GM18870 (cell line): ENCODE results near the gene KCNN3.

Source experiments
- ATAC-seq: cut with Tn5 transposase; IDR thresholded peaks from one replicate; pipeline ENCODE4 v1.9.1; 2021; ENCODE audit warnings: moderate library complexity; ENCODE audit not compliant: unreplicated experiment

The KCNN3 gene

DNA sequence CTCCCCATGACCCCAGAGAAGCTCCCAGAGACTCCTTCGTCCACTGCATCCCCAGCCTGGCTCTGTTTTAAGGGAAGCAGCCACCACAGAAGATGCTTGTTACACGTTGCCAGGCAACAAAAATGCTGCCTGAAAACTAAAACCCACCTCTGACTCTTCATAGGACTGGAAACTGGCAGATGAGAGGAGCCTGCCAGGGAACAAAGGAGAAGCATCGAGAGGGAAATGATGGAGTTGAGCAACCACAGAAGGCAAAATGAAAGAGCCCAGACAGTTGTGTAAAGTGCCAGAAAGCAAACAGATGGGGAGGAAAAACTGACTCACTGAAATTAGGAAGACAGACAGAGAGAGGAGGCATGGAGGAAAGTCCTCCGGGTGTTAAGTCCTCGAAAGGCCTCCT, 118.4 kb downstream of the KCNN3 start:
- ATAC-seq, result no peak

DNA sequence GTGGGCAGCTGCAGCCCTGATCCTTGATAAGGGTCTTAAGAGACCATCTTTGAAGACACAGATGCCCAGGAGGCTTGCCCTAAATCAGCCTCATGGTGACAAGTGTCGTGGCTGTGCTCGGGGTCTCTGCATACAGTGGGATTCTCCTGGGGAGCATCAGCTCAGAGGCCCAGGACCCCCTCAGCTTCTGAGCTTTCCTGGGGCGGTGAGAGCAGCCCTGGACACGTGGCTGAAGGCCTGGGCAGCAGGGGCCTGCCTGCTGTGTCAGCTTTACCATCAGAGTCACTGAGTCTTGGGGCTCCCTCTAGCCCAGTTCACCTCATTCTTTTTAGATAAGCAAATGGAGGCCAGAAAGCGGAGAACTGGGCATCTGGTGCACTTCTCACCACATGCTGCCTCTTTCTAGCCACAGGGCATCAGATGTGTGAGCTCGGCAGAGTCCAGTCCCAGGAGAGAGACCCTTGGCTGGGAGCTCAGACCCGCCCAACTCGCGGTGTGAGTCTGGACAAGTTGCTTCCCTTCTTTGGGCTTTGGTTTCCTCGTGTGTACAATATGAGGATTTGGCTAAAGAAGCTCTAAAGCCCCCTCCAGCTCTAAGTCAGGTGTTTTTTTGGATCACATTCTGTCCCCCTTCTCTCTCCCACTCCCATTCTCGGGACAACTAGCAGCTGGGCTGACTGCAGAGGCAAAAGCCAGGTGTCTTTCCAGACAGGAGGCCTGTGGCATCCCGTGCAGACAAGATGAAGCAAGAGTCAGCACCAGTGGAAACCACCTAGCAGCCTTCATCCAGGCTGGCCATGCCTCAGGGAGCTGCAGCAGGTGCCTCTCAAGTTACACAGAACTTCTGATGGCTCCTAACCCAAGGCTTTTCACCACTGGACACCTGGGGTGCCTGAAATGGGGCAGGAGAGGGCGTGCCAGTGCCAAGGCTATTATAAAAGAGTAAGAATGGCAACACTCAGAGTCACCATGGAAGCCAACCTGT, 119.1 kb downstream of the KCNN3 start:
- ATAC-seq, result no peak

DNA sequence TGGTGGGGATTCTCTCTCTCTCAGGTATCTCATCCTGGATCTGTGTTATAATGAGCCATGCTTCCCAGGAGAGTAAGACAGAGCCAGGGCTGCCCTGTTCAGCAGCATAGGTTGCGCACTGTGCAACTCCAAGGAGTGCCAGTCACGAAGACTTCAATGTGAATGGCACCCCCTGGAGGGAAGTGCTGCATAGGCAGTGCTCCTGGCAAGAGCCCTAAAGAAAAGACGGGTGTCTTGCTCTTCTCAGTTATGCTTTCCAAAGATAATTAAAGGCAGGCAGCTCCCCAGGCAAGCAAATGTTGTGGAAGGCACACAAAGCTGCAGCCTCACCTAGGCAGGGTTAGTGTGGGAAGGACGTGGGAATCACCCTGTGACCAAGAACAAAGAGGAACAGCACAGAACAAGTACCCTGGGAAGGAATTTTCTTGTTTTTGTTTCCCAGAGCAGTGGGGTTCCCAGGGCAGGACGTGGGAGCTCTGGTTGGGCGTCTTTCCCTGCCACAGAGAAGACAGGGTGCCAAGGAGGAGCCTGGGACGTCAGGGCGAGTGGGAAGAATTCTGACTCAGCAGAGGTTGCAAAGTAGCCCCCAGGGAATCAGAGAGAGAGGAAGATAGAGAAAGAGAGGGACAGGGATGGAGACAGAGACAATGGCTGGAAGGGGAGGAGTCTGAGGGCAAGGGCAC, 120.9 kb downstream of the KCNN3 start:
- ATAC-seq, result no peak

DNA sequence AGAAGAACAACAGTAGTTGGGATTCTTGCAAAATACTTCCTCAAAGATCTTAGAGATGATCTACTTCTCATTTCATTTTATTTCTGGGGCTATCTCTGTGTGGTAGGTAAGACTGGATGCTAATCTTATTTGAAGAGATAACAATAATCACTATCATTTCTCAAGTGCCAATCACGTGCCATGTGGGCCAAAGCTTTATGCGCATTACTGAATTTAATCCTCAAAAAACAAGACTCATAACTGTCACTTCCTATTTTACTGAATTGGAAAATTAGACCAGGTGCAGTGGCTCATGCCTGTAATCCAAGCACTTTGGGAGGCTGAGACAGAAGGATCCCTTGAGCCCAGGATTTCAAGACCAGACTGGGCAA, 121.7 kb downstream of the KCNN3 start:
- no peak for ATAC-seq

DNA sequence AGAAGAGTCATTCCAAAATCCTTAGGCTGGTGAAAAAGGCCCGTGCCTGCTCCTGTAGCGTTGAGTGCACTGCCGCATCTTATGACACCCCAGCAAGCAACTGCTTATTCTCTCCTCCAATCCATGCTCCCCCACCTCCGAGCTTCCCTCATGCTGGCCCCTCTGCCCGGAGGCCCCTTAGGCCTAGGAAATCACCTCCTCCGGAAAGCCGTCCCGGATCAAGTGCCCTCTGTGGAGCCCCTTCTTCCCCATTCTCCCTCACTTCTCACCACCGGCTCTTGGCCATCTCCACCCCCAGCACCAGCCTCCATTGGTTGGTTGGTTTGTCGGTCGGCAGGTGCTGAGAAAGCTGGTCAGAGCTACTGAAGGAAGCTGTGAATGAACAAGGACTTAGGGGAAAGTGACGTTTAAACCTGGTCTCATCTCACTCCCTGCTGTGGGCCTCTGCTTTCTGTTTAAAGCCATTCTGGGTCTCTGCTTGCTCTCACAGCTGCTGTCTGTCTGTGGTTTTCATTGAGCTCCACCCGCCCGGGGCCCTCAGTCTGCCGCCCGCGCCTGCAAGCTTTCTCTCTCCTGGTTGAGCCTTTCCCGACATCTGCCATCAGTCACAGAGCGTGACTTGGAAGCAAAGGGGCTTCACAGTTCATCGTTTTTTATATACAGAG, 122.2 kb downstream of the KCNN3 start:
- peak; percentile 76 for ATAC-seq

DNA sequence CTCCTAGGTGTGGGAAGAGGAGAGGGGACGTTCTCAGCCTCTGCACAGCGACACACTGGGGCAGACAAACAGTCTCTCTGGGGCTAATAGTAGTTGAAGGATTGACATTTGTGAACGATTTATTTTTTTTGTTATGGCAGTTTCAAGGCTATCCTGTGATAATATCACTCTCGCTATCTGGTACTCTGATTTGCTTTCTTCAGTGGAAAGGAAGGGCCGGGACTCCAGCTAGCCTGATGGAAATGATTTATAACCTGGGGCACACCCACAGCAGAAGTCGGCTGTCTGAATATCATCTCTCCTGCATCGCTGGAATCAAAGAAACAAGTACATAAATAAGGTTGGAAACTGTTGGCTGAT, 122.7 kb downstream of the KCNN3 start:
- ATAC-seq, result no peak

DNA sequence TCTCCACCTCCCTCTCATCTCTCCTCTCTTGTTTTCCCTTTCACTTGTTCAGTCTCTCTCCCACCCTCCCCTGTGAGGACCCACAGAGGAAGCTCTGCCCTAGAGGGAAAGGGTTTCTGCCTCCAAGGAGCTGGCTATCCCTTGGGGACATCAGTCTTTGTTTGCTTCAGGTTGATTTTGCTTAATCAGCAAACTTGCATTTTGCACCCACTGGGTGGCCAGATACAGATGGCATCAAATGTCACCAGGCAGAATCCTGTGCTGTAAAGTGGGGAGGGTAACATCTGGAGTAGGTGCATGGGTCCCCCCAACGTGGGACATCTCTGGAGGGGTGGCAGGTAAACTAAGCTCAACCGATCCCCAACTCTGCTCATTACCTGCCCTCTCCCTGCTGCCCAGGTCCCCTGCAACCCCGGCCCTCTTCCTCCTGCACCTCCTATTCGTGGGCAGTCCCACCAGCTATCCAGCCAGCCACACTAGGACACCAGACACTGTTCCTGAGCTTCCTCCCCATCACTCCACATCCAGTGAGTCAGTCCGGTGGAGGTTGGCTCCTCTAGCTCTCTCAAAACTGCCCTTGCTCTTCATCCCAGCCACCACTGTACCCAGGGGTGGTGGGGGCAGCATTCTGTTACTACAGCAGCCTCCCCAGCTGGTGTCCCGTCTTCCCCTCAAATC, 123.3 kb downstream of the KCNN3 start:
- no peak for ATAC-seq

DNA sequence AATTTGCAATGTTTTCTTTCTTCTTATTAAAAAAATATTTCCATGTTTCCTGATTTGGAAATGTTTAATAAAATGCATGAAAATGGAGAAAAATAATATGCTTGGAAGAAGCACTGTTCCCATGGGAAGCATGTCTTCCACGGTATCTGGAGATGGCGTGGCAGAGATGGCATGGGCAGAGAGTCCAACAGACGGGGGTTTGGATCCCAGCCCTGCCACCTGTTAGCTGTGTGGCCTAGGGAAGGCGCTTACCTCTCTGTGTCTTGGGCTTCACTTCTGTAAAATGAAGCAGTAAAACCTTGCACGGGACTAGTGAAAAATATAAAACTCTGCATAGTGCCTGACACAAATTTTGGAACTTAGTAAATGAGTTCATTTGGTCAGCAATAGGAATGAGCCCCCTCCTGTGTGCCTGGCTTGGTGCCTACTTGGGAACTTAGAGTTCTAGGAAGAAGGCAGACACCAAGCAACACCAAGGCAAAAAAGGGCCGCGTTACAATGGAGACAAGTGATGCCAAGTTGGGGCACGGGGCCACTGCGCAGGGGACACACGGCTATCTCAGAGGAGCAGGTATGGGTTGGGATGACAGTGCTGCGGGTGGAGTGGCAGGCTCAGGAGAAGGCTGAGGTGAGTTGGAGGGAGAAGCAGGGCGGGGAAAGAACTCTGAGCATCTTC, 124.2 kb downstream of the KCNN3 start:
- no peak for ATAC-seq

DNA sequence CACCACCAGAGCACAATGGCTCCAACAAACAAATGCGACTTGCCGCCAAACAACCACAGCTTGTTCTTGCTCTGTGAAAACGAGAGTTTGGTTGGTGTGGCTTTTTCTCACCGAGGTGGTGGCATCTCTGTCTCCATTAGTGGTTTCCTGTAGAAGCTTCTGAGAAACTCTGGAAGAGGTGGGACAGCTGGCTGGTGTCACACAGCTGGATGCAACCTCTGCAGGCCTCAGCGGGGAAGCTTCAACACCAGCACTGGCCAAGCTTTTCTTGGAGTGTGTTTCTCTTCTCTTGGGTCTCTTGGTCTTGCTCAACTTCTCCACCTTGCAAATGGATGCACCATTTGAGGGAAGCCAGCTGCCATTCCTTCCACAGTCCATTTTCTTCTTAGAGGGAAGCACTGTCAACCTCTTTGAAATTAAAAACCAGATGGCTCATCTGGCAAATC, 124.8 kb downstream of the KCNN3 start:
- no peak for ATAC-seq

DNA sequence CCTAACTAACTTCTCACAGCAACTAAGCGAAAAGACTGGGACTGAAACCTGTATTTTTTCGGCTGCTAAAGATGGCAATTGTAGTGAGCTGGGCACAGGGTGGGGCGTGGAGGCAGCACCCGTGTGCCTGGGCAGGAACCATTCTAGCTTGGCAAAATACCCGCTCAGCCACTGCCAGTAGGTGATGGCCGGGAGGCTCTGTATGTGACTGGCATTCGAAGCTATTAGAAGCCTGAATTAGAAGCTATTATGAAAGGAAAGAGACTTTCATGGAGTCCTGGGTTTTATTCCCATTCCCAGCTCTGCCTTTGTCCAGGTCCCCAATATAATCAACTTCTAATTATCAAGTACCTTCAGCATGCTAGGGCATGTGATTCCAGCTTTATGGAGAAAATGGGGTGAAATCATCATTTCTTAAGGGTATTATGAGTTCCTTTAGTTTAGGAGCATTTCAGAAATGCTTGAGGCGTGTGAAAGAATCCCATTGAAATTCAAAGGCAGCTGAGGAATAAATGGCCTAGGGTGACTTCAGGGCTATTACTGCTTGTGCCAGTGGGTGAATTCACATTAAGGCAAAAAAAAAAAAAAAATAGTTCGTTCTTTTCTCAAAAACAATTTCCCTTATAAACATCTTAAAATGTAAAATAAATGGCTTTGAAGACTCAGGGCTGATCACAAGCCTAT, 125.6 kb downstream of the KCNN3 start:
- no peak for ATAC-seq

DNA sequence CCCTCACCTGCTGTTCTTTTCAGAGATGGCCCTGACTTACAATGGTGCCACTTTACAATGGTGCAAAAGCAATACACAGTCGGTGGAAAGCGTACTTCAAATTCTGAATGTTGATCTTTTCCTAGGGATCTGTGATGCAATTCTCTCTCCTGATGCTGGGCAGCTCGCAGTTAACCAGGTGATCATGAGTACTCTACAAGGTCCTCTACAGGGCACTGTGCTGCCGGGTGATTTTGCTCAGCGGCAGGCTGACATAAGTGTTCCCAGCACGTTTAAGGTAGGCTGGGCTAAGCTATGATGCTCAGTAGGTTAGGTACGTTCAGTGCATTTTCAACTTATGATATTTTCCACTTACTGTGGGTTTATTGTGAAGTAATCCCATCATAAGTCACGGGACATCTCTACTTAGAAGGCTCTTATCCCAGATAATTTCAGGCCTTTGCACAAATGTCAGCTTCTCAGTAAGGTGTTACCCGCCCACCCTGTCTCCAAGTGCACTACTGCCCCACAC, 126.5 kb downstream of the KCNN3 start:
- no peak for ATAC-seq

DNA sequence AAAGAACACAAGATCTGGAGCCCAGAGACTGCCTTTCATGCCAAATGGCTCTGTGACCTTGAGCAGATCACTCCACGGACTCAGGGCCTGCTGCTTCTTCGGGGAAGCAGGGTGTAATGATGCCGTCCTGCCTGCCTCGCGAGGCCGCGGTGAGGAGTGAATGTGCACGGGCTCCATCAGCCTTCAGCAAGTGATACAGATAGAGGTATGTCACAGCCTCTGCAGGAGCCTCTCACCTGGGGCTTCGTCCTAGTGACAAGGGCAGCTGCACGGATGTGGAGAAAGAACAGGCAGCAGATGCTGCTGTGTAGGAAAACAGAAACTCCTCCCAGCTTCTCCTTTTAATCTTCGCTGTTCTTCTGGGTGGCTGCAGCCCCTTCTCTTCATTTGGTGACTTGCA, 127.5 kb downstream of the KCNN3 start:
- no peak for ATAC-seq

DNA sequence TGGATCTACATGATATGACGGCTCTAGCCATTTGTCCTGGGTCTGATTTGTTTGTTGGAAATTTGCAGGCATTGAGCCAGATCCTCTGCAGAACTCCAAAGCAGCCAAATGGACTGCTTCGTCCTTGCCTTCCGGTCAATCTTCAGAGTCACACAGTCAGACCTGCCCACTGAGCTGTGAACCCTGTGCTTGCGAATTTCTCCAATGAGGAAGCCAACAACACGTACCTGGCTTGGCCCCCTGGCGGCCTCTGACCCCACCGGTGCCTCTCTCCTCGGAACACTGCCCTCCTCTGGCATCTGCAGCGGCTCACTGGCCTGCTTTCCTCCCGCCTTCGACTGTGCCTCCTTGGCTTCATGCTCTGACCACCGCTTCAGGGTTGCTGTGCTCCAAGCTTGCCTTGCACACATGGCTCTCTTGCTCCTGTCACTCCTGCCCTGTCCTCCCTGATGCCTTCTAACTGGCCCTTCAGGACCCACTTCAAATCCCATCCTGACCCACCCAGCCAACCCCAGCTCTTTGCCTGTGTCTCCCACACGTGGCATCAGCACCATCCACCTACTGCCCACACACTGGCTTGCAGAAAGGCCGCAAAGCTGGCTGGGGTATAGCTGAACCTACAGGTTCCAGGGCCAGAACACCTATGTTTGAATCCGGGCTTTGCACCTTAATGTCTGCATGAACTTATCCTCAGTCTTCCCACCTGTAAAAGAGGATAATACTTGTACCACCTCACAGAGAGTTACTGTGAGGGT, 128.2 kb downstream of the KCNN3 start:
- ATAC-seq, result no peak

DNA sequence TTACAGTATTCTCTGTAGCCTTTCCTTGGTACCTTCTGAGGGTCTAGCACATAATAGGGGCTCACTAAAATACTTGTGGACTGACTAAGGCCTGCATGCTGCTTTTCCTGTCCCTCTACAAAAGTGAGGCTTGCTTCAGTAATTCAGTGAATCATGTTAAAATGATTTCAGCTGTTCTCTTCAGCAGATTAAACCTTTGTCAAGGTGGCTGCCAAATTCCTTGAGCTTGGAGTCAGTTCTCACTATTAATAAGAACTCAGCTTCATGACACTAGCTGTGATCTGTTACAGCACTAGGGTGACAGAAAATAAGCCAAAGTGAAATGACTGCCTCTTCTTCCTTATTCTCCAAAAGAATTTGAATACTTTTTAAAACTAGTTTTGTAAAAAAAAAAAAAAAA, 128.8 kb downstream of the KCNN3 start:
- ATAC-seq, result no peak

DNA sequence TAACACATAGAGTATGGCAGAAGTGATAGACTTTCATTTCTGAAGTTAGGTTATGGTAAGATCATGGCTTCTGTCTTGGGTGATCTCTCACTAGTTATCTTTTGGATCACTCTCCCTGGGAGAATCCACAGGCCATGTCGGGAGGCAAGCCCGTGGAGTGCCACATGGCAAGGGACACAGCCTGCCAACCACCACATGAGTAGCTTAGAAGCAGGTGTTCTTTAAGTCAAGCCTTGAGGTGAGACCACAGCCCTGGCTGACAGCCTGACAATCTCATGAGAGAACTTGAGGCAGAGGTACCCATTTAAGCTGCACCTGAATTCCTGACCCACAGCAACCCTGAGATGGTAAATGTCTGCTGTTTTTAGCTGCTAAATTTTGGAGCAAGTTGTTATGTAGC, 130.4 kb downstream of the KCNN3 start:
- ATAC-seq, result no peak

DNA sequence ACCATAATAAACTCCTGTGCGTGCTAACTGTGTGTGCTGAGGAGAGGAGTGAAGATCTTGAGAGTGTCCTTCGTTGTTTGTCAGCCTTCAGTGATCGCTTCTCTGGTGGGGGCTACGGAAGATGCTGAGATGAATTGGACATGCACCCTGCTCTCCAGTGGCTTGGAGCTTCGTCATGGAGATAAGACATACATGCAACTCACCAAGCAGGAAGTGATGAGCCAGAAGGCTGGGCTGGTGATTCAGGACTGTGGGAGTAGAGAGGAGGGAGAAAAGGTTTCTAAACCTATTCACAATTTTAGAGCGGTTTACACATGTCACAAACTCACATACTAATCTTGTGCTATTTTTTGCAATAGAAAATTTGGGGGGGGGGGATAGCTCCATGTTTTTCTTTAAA, 133.2 kb downstream of the KCNN3 start:
- no peak for ATAC-seq

DNA sequence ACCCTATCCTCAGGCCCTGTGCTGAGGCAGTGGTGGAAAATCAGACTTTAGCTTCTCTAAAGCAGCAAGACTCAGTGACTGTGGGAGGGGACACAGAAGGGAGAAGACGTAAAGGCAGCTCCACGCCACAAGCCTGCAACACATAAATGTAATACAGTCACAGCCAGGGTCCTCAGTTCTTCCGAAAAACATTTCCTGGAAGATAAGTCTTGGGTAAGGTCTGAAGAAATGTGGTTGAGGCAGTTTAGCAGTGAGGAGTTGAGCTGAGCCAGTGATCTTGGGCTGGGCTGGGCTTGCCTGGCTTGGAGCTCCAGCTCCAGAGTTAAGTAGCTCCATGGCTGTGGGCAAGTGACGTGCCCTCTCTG, 134.3 kb downstream of the KCNN3 start:
- ATAC-seq, result no peak

DNA sequence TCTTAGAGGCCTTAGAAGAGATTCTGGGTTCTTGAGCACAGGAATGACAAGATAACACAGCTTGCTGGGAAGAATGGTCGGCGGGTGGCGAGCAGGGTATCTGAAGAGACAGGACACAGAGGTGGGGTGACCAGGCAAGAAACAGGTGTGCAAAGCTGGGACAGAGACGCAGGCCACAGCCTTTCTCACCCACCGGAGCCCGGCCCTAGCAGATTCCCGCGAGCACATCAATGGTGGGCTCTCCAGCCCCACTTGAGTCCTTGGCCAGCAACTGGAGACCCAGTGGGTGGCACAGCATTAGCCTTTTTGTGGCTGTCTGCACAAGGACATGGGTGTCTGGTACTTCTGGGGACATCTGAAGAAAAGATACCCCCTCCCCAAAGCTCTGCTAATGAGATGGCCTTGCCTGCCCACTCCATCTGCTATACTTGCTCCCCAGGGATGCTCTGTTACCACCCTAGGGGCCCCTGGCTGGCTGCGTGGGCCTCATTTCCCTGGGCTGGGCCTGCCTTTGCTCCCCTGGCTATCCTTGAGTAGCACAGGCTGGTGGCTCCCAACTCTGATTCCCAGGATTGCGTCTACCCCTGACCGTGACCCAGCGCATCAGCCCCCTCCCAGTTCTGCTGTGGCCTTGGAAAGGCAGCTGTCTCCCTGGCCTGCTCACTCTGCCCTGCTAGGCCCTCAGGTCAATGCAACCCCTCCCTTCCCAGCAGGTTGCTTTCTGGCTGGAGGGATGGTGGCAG, 134.8 kb downstream of the KCNN3 start:
- ATAC-seq, result no peak

DNA sequence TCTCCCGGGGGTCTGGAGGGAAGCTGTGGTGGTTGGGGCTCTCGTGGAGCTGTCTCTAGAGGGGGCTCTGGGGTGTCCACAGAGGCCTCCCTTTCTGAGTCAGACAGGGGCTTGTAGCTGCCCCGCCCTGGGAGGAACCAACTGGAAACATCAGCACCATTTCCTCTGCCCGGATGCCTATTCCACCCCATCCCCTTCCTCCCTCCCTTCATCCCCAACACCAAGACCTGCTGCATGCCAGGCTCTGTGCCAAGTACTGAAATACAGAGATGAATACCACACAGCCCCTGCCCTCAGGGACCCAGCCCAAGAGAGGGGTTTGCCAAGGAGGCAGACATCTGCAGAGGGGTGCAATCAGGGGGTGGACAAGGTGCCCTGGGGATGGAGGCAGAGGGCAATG, 136.5 kb downstream of the KCNN3 start:
- ATAC-seq, result no peak
